Kidney tubule cell (primary cell): ENCODE data around the gene BCAT1.
A peak's percentile ranks its signal among the peaks of the same experiment; 100 is the strongest.

Source experiments
- DNase-seq: peaks from one replicate; pipeline ENCODE4 v3.0.0-alpha.2; 2018; ENCODE audit warnings: low spot score

The BCAT1 gene

GRCh38 chr12:24808651-24809050, 140.2 kb downstream of the BCAT1 start:
- peak; percentile 21 for DNase-seq

GRCh38 chr12:24806386-24806785, 142.5 kb downstream of the BCAT1 start:
- DNase-seq = no peak

- DNase-seq = no peak
Measured at GRCh38 chr12:24803430-24804245, 145.3 kb downstream of the BCAT1 start.

GRCh38 chr12:24798335-24798734, 150.6 kb downstream of the BCAT1 start:
- peak; percentile 72 for DNase-seq

GRCh38 chr12:24797901-24798300, 151.0 kb downstream of the BCAT1 start:
- peak; percentile 78 for DNase-seq

GRCh38 chr12:24796876-24797275, 152.0 kb downstream of the BCAT1 start:
- no peak for DNase-seq

- DNase-seq = peak; percentile 17
Measured at GRCh38 chr12:24795699-24796347, 153.1 kb downstream of the BCAT1 start.

GRCh38 chr12:24791622-24792021, 157.3 kb downstream of the BCAT1 start:
- no peak for DNase-seq

- no peak for DNase-seq
Measured at GRCh38 chr12:24788886-24789285, 160.0 kb downstream of the BCAT1 start.

- DNase-seq = peak; percentile 5
Measured at GRCh38 chr12:24780697-24781368, 168.1 kb downstream of the BCAT1 start.

- peak; percentile 55 for DNase-seq
Measured at GRCh38 chr12:24778486-24779304, 170.2 kb downstream of the BCAT1 start.

- no peak for DNase-seq
Measured at GRCh38 chr12:24777359-24777758, 171.5 kb downstream of the BCAT1 start.

- DNase-seq = no peak
Measured at GRCh38 chr12:24776861-24777260, 172.0 kb downstream of the BCAT1 start.

GRCh38 chr12:24775073-24775472, 173.8 kb downstream of the BCAT1 start:
- DNase-seq = no peak

- no peak for DNase-seq
Measured at GRCh38 chr12:24773996-24774395, 174.9 kb downstream of the BCAT1 start.

GRCh38 chr12:24772813-24773212, 176.1 kb downstream of the BCAT1 start:
- no peak for DNase-seq

GRCh38 chr12:24770821-24771220, 178.1 kb downstream of the BCAT1 start:
- no peak for DNase-seq

- DNase-seq = no peak
Measured at GRCh38 chr12:24770334-24770733, 178.6 kb downstream of the BCAT1 start.

- no peak for DNase-seq
Measured at GRCh38 chr12:24769682-24770081, 179.2 kb downstream of the BCAT1 start.

GRCh38 chr12:24768415-24768814, 180.5 kb downstream of the BCAT1 start:
- no peak for DNase-seq

- peak; percentile 62 for DNase-seq
Measured at GRCh38 chr12:24767016-24767415, 181.9 kb downstream of the BCAT1 start.

GRCh38 chr12:24764712-24765111, 184.2 kb downstream of the BCAT1 start:
- DNase-seq = no peak
